HepG2 (cell line): ENCODE data around the gene ERBB4. TPM values are rescaled to one million over a fixed set of nuclear protein-coding genes. Genes with fewer than 3 reads are reported as not detected.

Experiments
- CBX2 ChIP-seq, 2 experiments: fragments of 200-600 bp in 1 of 2; sonication (generic); formaldehyde crosslinking in 1 of 2; IDR thresholded peaks; 2 replicates each; pipeline versions ENCODE4 v1.7.0 to v1.8.1; 2018 to 2022; ENCODE audit warnings: low read depth in 2 of 2, low read length in 1 of 2, mild to moderate bottlenecking in 1 of 2, missing genetic modification reagents in 1 of 2
- CREB1 ChIP-seq, 2 experiments: fragments of 450-650 bp in 1 of 2; IDR thresholded peaks; 2 replicates each; pipeline ENCODE4 v1.6.1; 2016 to 2017; ENCODE audit warnings: control low read depth in 1 of 2, mild to moderate bottlenecking in 1 of 2, missing compliant biosample characterization in 1 of 2, missing genetic modification characterization in 1 of 2
- FOXA1 ChIP-seq, 2 experiments: fragments of 450-650 bp in 1 of 2; sonication (generic) in 1 of 2; formaldehyde crosslinking in 1 of 2; IDR thresholded peaks; 2 replicates each; pipeline versions ENCODE4 v1.4.0 to v1.6.1; 2016 to 2020; ENCODE audit warnings: missing genetic modification reagents in 1 of 2
- HNRNPK ChIP-seq: fragments of 200-400 bp; formaldehyde crosslinking; IDR thresholded peaks from 2 replicates; pipeline ENCODE4 v1.6.1; 2018; ENCODE audit warnings: low read length, low read depth, moderate library complexity, mild to moderate bottlenecking; ENCODE audit not compliant: poor library complexity, severe bottlenecking
- JUNB ChIP-seq: sonication (generic); formaldehyde crosslinking; IDR thresholded peaks from 2 replicates; pipeline ENCODE4 v1.8.0; 2022; ENCODE audit warnings: missing genetic modification reagents, mild to moderate bottlenecking, borderline replicate concordance
- MAFG ChIP-seq: sonication (generic); formaldehyde crosslinking; IDR thresholded peaks from 2 replicates; pipeline ENCODE4 v1.5.1; 2020; ENCODE audit warnings: mild to moderate bottlenecking, missing genetic modification reagents
- NFE2L1 ChIP-seq: sonication (generic); formaldehyde crosslinking; IDR thresholded peaks from 2 replicates; pipeline ENCODE4 v1.4.0; 2020; ENCODE audit warnings: missing genetic modification reagents, mild to moderate bottlenecking, borderline replicate concordance
- NR2F2 ChIP-seq: IDR thresholded peaks from 2 replicates; pipeline ENCODE4 v1.6.1; 2012; ENCODE audit warnings: low read depth, inconsistent platforms, borderline replicate concordance
- PPARG ChIP-seq: conservative IDR thresholded peaks from 2 replicates; pipeline ENCODE4 v1.6.1; 2016; ENCODE audit warnings: missing biosample characterization, missing genetic modification reagents
- SRSF9 ChIP-seq: fragments of 200-400 bp; formaldehyde crosslinking; IDR thresholded peaks from 2 replicates; pipeline ENCODE4 v1.6.1; 2018; ENCODE audit warnings: borderline replicate concordance, mild to moderate bottlenecking, low read depth, low read length; ENCODE audit not compliant: insufficient read depth, poor library complexity, severe bottlenecking
- ZNF136 ChIP-seq: sonication (generic); formaldehyde crosslinking; IDR thresholded peaks from 2 replicates; pipeline ENCODE4 v1.8.1; 2022; ENCODE audit warnings: low read depth, mild to moderate bottlenecking, moderate library complexity, missing genetic modification reagents
- ZNF513 ChIP-seq: sonication (generic); formaldehyde crosslinking; conservative IDR thresholded peaks from 2 replicates; pipeline ENCODE4 v1.5.0; 2020; ENCODE audit warnings: missing genetic modification reagents
- ZNF841 ChIP-seq: sonication (generic); formaldehyde crosslinking; IDR thresholded peaks from 2 replicates; pipeline ENCODE4 v1.8.1; 2023; ENCODE audit warnings: missing genetic modification reagents, borderline replicate concordance
- polyA plus RNA-seq, 8 experiments: library from polyadenylated mRNA; depleted of rRNA in 3 of 8; stranded (reverse) in 7 of 8; unstranded in 1 of 8; fragments of >200 nt; fragmentation: Illumina TruSeq in 4 of 8; extraction: Trizol in 4 of 8; gene quantifications; 2 replicates each; pipeline versions ENCODE4 v1.2.1 to v1.2.3, GENCODE V29; 2011 to 2016; ENCODE audit warnings: low read depth in 4 of 8, missing spikeins in 1 of 8, mixed read lengths in 1 of 8; ENCODE audit not compliant: insufficient read depth in 1 of 8
- total RNA-seq, 5 experiments: library from RNA; depleted of rRNA; stranded (reverse); fragments of >200 nt; fragmentation: Illumina TruSeq; extraction: Trizol; gene quantifications; 2 replicates each; pipeline ENCODE4 v1.2.3, GENCODE V29; 2016; ENCODE audit warnings: low read depth in 1 of 5
- TF ChIP-seq, protein P1 (sequence below): sonication (generic); formaldehyde crosslinking; IDR thresholded peaks from 2 replicates; pipeline ENCODE4 v1.5.1; 2020; ENCODE audit warnings: missing genetic modification reagents, mild to moderate bottlenecking, borderline replicate concordance
- TF ChIP-seq, protein P2 (sequence below): sonication (generic); formaldehyde crosslinking; IDR thresholded peaks from 2 replicates; pipeline ENCODE4 v1.4.0; 2020; ENCODE audit warnings: missing genetic modification reagents
- TF ChIP-seq, protein P3 (sequence below): sonication (generic); formaldehyde crosslinking; IDR thresholded peaks from 2 replicates; pipeline ENCODE4 v1.5.0; 2020; ENCODE audit warnings: mild to moderate bottlenecking, missing genetic modification reagents, borderline replicate concordance

Gene ERBB4
- total and polyA plus RNA-seq, 2 of the 13 experiments (the other 11 are each of a cell fraction or from before 2014, with no cell fraction given): not detected

DNA sequence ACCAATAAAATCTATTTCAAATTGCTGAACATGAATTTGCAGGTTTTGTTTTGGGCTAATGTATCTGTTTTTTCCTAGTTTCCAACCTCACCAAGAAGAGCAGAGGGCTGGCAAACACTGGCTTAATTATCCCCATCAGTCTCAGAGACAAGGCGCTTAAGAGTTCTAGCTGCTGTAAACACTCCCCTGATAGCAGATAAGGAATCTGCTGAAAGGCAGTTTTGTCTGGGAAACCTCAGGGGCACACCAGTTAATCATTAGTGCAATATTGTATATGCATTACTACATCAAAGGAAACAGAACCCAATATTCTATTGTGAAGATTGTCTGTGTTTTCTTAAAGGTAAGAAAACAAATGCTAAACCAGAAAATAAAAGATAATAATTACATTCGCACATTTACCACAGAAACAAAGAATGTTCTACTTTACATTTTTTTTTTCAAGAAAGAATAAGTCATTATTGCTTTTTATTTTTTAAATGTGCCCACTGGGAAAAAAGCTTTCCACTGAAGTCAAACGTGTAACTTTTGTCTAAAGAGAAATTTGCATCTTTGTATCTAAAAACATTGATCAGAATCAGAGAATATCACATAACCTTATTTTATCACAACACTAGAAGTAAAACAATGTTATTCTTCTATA, 179.1 kb downstream of the ERBB4 start (continued):
- TF ChIP-seq, protein P1, sequence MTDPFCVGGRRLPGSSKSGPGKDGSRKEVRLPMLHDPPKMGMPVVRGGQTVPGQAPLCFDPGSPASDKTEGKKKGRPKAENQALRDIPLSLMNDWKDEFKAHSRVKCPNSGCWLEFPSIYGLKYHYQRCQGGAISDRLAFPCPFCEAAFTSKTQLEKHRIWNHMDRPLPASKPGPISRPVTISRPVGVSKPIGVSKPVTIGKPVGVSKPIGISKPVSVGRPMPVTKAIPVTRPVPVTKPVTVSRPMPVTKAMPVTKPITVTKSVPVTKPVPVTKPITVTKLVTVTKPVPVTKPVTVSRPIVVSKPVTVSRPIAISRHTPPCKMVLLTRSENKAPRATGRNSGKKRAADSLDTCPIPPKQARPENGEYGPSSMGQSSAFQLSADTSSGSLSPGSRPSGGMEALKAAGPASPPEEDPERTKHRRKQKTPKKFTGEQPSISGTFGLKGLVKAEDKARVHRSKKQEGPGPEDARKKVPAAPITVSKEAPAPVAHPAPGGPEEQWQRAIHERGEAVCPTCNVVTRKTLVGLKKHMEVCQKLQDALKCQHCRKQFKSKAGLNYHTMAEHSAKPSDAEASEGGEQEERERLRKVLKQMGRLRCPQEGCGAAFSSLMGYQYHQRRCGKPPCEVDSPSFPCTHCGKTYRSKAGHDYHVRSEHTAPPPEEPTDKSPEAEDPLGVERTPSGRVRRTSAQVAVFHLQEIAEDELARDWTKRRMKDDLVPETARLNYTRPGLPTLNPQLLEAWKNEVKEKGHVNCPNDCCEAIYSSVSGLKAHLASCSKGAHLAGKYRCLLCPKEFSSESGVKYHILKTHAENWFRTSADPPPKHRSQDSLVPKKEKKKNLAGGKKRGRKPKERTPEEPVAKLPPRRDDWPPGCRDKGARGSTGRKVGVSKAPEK (CRISPR knock-in tag): no peak
- TF ChIP-seq FOXA1 (IDR thresholded peaks at IDR 0.05): no peak
- peak; percentile 77 for TF ChIP-seq FOXA1 (CRISPR knock-in tag; IDR thresholded peaks at IDR 0.05)
- TF ChIP-seq PPARG (CRISPR knock-in tag): 0 out of 2 replicates have a peak, but pooled peaks have one; percentile 14
- no peak for TF ChIP-seq CREB1 (IDR thresholded peaks at IDR 0.05)
- 0 out of 2 replicates have a peak, but pooled peaks have one; percentile 17 for TF ChIP-seq CREB1 (CRISPR knock-in tag; IDR thresholded peaks at IDR 0.05)
- no peak for TF ChIP-seq CBX2 (IDR thresholded peaks at IDR 0.05; ENCODE audit: low read depth, low read length)
- no peak for TF ChIP-seq CBX2 (CRISPR knock-in tag; IDR thresholded peaks at IDR 0.05; ENCODE audit: low read depth)
- TF ChIP-seq ZNF136 (CRISPR knock-in tag): no peak
- no peak for TF ChIP-seq JUNB (CRISPR knock-in tag)
- TF ChIP-seq NFE2L1 (CRISPR knock-in tag): no peak
- no peak for TF ChIP-seq SRSF9
- TF ChIP-seq MAFG (CRISPR knock-in tag): no peak
- TF ChIP-seq HNRNPK: no peak
- TF ChIP-seq, protein P2, sequence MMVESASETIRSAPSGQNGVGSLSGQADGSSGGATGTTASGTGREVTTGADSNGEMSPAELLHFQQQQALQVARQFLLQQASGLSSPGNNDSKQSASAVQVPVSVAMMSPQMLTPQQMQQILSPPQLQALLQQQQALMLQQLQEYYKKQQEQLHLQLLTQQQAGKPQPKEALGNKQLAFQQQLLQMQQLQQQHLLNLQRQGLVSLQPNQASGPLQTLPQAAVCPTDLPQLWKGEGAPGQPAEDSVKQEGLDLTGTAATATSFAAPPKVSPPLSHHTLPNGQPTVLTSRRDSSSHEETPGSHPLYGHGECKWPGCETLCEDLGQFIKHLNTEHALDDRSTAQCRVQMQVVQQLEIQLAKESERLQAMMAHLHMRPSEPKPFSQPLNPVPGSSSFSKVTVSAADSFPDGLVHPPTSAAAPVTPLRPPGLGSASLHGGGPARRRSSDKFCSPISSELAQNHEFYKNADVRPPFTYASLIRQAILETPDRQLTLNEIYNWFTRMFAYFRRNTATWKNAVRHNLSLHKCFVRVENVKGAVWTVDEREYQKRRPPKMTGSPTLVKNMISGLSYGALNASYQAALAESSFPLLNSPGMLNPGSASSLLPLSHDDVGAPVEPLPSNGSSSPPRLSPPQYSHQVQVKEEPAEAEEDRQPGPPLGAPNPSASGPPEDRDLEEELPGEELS (CRISPR knock-in tag): peak; percentile 94
- peak; percentile 59; the same call in 1 of the 2 replicates for TF ChIP-seq NR2F2
- no peak for TF ChIP-seq ZNF841 (CRISPR knock-in tag)
- TF ChIP-seq ZNF513 (CRISPR knock-in tag): no peak
- TF ChIP-seq, protein P3, sequence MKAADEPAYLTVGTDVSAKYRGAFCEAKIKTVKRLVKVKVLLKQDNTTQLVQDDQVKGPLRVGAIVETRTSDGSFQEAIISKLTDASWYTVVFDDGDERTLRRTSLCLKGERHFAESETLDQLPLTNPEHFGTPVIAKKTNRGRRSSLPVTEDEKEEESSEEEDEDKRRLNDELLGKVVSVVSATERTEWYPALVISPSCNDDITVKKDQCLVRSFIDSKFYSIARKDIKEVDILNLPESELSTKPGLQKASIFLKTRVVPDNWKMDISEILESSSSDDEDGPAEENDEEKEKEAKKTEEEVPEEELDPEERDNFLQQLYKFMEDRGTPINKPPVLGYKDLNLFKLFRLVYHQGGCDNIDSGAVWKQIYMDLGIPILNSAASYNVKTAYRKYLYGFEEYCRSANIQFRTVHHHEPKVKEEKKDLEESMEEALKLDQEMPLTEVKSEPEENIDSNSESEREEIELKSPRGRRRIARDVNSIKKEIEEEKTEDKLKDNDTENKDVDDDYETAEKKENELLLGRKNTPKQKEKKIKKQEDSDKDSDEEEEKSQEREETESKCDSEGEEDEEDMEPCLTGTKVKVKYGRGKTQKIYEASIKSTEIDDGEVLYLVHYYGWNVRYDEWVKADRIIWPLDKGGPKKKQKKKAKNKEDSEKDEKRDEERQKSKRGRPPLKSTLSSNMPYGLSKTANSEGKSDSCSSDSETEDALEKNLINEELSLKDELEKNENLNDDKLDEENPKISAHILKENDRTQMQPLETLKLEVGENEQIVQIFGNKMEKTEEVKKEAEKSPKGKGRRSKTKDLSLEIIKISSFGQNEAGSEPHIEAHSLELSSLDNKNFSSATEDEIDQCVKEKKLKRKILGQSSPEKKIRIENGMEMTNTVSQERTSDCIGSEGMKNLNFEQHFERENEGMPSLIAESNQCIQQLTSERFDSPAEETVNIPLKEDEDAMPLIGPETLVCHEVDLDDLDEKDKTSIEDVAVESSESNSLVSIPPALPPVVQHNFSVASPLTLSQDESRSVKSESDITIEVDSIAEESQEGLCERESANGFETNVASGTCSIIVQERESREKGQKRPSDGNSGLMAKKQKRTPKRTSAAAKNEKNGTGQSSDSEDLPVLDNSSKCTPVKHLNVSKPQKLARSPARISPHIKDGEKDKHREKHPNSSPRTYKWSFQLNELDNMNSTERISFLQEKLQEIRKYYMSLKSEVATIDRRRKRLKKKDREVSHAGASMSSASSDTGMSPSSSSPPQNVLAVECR (CRISPR knock-in tag): no peak
